Coronary artery (tissue), 2 donors: Measurements from ENCODE around the gene SYT6.

Experiments used
- DNase-seq: peaks from one replicate; pipeline ENCODE4 v3.0.0-alpha.2; 2017; ENCODE audit warnings: low spot score
- H3K27ac ChIP-seq, 2 donors: fragments of 200-600 bp; sonication (generic); one replicate each; pipeline ENCODE4 v1.5.1; 2016 to 2019
- H3K4me3 ChIP-seq: fragments of 200-600 bp; sonication (generic); 2 replicates; pipeline ENCODE4 v1.5.1; 2016; ENCODE audit warnings: mild to moderate bottlenecking, moderate library complexity
- TF ChIP-seq, protein P1 (sequence below): fragments of 200-600 bp; sonication (generic); IDR thresholded peaks from one replicate; pipeline ENCODE4 v1.5.1; 2019; ENCODE audit warnings: antibody characterized with exemption

Gene SYT6

GRCh38 chr1:114112775-114113174 is 40.9 kb downstream of the SYT6 start:
- DNase-seq, result no peak
- TF ChIP-seq, protein P1, sequence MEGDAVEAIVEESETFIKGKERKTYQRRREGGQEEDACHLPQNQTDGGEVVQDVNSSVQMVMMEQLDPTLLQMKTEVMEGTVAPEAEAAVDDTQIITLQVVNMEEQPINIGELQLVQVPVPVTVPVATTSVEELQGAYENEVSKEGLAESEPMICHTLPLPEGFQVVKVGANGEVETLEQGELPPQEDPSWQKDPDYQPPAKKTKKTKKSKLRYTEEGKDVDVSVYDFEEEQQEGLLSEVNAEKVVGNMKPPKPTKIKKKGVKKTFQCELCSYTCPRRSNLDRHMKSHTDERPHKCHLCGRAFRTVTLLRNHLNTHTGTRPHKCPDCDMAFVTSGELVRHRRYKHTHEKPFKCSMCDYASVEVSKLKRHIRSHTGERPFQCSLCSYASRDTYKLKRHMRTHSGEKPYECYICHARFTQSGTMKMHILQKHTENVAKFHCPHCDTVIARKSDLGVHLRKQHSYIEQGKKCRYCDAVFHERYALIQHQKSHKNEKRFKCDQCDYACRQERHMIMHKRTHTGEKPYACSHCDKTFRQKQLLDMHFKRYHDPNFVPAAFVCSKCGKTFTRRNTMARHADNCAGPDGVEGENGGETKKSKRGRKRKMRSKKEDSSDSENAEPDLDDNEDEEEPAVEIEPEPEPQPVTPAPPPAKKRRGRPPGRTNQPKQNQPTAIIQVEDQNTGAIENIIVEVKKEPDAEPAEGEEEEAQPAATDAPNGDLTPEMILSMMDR, result no peak
- no peak overlapping the region for H3K27ac ChIP-seq
- H3K4me3 ChIP-seq, result no peak overlapping the region

DNA sequence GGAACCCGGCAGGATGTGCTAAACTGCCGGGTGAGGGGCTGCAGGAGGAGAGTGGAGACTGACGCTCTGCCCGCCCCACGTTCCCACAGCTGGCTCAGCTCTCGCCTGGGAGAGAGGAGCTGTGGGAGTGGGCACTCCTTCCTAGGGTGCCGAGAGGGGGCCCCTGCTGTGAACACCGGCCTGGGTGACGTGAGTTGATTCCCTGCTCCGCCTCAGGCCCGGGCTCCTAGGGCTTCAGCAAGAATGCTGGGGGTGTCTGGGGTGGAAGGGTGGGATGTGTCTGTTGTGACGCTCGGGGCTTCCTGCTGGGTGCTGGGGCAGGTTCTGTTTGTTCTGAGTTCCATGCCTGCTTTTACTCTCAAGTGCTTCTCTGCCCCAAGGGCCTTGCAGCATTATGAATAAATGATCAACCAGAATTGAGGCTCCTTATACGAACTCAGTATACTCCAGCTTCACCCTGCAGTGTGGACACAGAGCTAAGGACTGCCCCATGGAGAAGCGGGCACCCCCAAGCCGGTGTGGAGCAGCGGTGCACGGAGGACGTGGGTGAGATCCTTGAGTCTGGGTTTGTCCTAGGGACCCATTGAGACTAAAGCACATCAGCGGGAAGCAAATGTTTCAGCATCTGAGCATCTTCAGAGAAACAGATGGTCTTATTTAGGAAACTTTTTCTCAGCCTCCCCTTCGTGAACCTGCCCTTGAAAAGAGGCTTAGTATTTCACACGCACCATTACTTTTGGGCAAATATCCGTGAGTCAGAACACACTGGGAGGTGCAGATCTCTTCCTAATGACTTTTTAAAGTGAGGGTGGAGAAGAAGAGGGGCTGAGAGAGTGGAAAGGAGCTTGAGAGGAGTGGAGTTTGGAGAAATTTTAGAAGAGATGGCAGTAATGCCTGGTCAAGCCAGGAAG is 41.7 kb downstream of the SYT6 start:
- no peak overlapping the region for H3K27ac ChIP-seq
- H3K4me3 ChIP-seq, result no peak overlapping the region
- no peak for DNase-seq
- TF ChIP-seq, protein P1, result no peak

- no peak for DNase-seq
- Histone ChIP-seq H3K27ac (no peak overlapping the region), H3K4me3 (no peak overlapping the region)
- TF ChIP-seq, protein P1, result no peak
Measured at GRCh38 chr1:114109981-114110380, 43.7 kb downstream of the SYT6 start.

- Histone ChIP-seq H3K27ac (peak overlapping the region in 1 of 2 donors; percentile 48), H3K4me3 (no peak overlapping the region)
- TF ChIP-seq, protein P1, result no peak
- DNase-seq, result no peak
Measured at GRCh38 chr1:114108751-114109255, 44.9 kb downstream of the SYT6 start.

- no peak for DNase-seq
Measured at GRCh38 chr1:114107474-114108435, 45.9 kb downstream of the SYT6 start.

GRCh38 chr1:114105421-114105979 is 48.2 kb downstream of the SYT6 start:
- H3K4me3 ChIP-seq, result no peak overlapping the region
- H3K27ac ChIP-seq, result no peak overlapping the region
- TF ChIP-seq, protein P1, result no peak
- DNase-seq, result no peak

More at GRCh38 chr1:114107474-114108435, 45.9 kb downstream of the SYT6 start:
- Histone ChIP-seq H3K27ac (no peak overlapping the region), H3K4me3 (no peak overlapping the region)
- TF ChIP-seq, protein P1, result no peak
